ENCODE results near the gene P2RY13. TPM values are rescaled to one million over a fixed set of nuclear protein-coding genes. Genes with fewer than 3 reads are reported as not detected.

The P2RY13 gene
- total and polyA plus RNA-seq, 2 of the 13 experiments (the other 11 are each of a cell fraction or from before 2014, with no cell fraction given): not detected

DNA sequence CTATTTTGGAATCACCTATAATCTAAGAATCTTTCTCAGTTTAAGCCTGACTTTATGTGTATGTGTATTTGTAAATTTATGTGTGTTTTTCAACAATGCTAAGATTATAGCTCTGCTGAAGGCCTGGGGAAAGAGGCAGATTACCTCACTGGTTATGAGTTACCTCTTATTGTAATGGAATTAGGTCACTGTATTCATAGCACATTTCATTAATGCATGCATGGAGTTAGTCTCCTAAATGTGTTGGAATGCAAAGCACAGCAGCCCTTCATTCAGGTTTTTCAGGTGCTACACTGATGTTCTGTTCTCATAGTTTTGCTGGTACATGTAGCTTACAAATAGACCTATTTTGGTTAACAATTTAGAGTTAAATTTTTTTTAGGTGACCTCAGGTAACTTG is 22.2 kb downstream of the P2RY13 start:
- Histone ChIP-seq H3K79me2 (ENCODE audit: insufficient read depth, low read length) (no peaks in the 10 kb centered on the region), H2AFZ (ENCODE audit: low read length) (no peak overlapping the region), H4K20me1 (ENCODE audit: insufficient read depth, low read length) (no peaks in the 10 kb centered on the region), H3K4me1 (ENCODE audit: insufficient read depth, low read length) (peaks cover 10% of the 10 kb centered on the region), H3K27ac (ENCODE audit: extremely low read length, insufficient read depth, low read length) (no peak overlapping the region), H3K4me3 (replicated peaks in 1 of 3; ENCODE audit: insufficient read depth in 1 of 3, low read depth in 2 of 3, low read length in 3 of 3) (no peak overlapping the region), H3K9ac (ENCODE audit: insufficient read depth, low read depth, low read length) (no peak overlapping the region), H3K27me3 (ENCODE audit: control insufficient read depth in 1 of 2, insufficient read depth in 2 of 2, low read length in 2 of 2) (no peaks in the 10 kb centered on the region), H3K9me3 (ENCODE audit: low read length) (no peaks in the 10 kb centered on the region), H3K36me3 (replicated peaks in 1 of 2; ENCODE audit: control insufficient read depth in 1 of 2, insufficient read depth in 2 of 2, low read length in 2 of 2) (no peaks in the 10 kb centered on the region), H3K4me2 (ENCODE audit: low read depth, low read length) (no peak overlapping the region)
- no peak for FAIRE-seq
- in situ Hi-C loops (cut with HindIII; ENCODE audit: extremely low pct_ligation_motif_present, low pct_unique_long_range_greater_than_20kb): no loop called here
- no peak for ATAC-seq
- intact Hi-C loops (cut with micrococcal nuclease; ENCODE audit: unreplicated experiment): no loop called here
- CTCF ChIA-PET (ENCODE audit: low intra/inter-chr PET ratio, low total read pairs): no interaction called here
- BruUV-seq (replicated peaks): no TSS peak
- POLR2A ChIA-PET: no interaction called here
- DNase-seq (ENCODE audit: low spot score): no peak
- no peak for TF ChIP-seq ZNF251 (CRISPR knock-in tag; IDR thresholded peaks at IDR 0.05)
- TF ChIP-seq, protein P1, sequence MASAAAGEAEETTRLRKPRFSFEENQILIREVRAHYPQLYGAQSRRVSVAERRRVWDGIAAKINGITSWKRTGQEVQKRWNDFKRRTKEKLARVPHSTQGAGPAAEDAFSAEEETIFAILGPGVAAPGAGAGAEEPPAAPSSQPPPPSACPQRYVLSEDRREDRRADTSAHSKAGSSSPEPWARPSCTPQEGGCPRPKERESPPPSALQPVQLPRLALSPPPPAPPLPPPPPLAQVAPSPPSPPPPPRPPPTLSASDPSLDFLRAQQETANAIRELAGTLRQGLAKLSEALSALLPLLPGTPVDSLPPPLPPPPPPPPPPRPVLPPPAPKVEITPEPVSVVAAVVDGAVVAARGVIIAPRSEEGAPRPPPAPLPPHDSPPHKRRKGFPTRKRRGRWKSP (CRISPR knock-in tag; IDR thresholded peaks at IDR 0.05): no peak
- no peak for TF ChIP-seq NPAS2 (CRISPR knock-in tag; IDR thresholded peaks at IDR 0.05; ENCODE audit: borderline replicate concordance)
- TF ChIP-seq, protein P2, sequence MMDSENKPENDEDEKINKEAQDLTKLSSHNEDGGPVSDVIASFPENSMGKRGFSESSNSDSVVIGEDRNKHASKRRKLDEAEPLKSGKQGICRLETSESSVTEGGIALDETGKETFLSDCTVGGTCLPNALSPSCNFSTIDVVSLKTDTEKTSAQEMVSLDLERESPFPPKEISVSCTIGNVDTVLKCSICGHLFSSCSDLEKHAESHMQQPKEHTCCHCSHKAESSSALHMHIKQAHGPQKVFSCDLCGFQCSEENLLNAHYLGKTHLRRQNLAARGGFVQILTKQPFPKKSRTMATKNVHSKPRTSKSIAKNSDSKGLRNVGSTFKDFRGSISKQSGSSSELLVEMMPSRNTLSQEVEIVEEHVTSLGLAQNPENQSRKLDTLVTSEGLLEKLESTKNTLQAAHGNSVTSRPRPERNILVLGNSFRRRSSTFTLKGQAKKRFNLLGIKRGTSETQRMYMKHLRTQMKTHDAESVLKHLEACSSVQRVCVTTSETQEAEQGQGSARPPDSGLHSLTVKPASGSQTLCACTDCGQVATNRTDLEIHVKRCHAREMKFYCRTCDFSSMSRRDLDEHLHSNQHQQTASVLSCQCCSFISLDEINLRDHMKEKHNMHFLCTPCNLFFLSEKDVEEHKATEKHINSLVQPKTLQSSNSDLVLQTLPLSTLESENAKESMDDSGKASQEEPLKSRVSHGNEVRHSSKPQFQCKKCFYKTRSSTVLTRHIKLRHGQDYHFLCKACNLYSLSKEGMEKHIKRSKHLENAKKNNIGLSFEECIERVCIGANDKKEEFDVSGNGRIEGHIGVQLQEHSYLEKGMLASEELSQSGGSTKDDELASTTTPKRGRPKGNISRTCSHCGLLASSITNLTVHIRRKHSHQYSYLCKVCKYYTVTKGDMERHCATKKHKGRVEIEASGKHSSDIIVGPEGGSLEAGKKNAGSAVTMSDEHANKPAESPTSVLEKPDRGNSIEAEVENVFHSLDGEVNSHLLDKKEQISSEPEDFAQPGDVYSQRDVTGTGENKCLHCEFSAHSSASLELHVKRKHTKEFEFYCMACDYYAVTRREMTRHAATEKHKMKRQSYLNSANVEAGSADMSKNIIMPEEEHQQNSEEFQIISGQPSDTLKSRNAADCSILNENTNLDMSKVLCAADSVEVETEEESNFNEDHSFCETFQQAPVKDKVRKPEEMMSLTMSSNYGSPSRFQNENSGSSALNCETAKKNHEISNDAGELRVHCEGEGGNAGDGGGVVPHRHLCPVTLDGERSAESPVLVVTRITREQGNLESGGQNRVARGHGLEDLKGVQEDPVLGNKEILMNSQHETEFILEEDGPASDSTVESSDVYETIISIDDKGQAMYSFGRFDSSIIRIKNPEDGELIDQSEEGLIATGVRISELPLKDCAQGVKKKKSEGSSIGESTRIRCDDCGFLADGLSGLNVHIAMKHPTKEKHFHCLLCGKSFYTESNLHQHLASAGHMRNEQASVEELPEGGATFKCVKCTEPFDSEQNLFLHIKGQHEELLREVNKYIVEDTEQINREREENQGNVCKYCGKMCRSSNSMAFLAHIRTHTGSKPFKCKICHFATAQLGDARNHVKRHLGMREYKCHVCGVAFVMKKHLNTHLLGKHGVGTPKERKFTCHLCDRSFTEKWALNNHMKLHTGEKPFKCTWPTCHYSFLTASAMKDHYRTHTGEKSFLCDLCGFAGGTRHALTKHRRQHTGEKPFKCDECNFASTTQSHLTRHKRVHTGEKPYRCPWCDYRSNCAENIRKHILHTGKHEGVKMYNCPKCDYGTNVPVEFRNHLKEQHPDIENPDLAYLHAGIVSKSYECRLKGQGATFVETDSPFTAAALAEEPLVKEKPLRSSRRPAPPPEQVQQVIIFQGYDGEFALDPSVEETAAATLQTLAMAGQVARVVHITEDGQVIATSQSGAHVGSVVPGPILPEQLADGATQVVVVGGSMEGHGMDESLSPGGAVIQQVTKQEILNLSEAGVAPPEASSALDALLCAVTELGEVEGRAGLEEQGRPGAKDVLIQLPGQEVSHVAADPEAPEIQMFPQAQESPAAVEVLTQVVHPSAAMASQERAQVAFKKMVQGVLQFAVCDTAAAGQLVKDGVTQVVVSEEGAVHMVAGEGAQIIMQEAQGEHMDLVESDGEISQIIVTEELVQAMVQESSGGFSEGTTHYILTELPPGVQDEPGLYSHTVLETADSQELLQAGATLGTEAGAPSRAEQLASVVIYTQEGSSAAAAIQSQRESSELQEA (CRISPR knock-in tag; IDR thresholded peaks at IDR 0.05; ENCODE audit: not compliant biosample characterization): no peak
- no peak for TF ChIP-seq CAMTA2 (CRISPR knock-in tag; IDR thresholded peaks at IDR 0.05; ENCODE audit: borderline replicate concordance)
- TF ChIP-seq, protein P3, sequence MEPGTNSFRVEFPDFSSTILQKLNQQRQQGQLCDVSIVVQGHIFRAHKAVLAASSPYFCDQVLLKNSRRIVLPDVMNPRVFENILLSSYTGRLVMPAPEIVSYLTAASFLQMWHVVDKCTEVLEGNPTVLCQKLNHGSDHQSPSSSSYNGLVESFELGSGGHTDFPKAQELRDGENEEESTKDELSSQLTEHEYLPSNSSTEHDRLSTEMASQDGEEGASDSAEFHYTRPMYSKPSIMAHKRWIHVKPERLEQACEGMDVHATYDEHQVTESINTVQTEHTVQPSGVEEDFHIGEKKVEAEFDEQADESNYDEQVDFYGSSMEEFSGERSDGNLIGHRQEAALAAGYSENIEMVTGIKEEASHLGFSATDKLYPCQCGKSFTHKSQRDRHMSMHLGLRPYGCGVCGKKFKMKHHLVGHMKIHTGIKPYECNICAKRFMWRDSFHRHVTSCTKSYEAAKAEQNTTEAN (CRISPR knock-in tag; conservative IDR thresholded peaks at IDR 0.05): no peak
- no peak for TF ChIP-seq REL (CRISPR knock-in tag; conservative IDR thresholded peaks at IDR 0.05)
